Measurements from ENCODE around the gene EEF2KMT.
"Not testable (repeated sequence)": the region's sequence is repeated elsewhere in the genome, so short reads cannot be mapped to it uniquely, and the experiment has no call there.

- not testable (repeated sequence) for TF ChIP-seq CTCF (IDR thresholded peaks at IDR 0.05); EP300 (IDR thresholded peaks at IDR 0.05; ENCODE audit: low read depth); POLR2A (IDR thresholded peaks at IDR 0.05); POLR2AphosphoS5 (IDR thresholded peaks at IDR 0.05)
Measured at GRCh38 chr16:5103296-5104032, 5.9 kb upstream of the EEF2KMT start.

Measured in transverse colon (tissue), 4 donors.